OCI-LY3 (cell line): ENCODE data around the gene GLIS1.

Source experiments
- CTCF ChIP-seq: fragments of 200-600, 300-600 bp; sonication (generic); IDR thresholded peaks from 2 replicates; pipeline ENCODE4 v1.5.1; 2014; ENCODE audit warnings: antibody characterized with exemption, low read length, low read depth
- EZH2phosphoT487 ChIP-seq: fragments of 200-600 bp; shearing (Covaris generic); IDR thresholded peaks from 2 replicates; pipeline ENCODE4 v1.6.1; 2018; ENCODE audit warnings: antibody characterized with exemption, mixed run types, low read depth

DNA sequence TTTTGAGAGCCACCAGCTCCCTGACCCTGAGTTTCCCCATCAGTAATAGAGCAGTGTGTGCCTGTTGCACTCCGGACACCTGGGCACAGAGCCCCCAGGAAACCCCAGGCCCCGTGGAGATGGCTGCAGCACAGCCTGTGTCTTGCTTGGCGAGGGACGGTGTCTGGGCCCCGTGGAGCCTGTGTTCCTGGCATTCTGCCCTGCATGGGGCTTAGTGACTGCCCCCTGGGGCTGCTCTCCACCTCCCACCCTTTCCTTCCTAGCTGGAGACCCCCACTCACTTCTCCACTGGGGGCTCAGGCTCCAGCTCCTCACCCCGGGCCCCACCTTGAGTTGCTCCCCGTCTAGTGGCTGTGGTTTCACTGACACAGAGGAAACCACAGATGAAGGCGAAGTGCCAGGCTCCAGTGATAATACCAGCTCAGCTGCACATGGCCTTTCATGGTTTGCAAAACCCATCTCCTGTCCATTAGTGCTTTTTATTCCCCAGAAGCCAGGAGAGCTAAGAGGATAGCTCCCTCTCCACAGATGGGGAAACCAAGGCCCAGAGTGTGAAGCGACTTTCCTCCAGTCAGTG is 240.3 kb downstream of the GLIS1 start:
- TF ChIP-seq CTCF (no peak), EZH2phosphoT487 (no peak)
